ENCODE results near the gene FAM241B.
A peak's percentile ranks its signal among the peaks of the same experiment; 100 is the strongest.

FAM241B gene

DNA sequence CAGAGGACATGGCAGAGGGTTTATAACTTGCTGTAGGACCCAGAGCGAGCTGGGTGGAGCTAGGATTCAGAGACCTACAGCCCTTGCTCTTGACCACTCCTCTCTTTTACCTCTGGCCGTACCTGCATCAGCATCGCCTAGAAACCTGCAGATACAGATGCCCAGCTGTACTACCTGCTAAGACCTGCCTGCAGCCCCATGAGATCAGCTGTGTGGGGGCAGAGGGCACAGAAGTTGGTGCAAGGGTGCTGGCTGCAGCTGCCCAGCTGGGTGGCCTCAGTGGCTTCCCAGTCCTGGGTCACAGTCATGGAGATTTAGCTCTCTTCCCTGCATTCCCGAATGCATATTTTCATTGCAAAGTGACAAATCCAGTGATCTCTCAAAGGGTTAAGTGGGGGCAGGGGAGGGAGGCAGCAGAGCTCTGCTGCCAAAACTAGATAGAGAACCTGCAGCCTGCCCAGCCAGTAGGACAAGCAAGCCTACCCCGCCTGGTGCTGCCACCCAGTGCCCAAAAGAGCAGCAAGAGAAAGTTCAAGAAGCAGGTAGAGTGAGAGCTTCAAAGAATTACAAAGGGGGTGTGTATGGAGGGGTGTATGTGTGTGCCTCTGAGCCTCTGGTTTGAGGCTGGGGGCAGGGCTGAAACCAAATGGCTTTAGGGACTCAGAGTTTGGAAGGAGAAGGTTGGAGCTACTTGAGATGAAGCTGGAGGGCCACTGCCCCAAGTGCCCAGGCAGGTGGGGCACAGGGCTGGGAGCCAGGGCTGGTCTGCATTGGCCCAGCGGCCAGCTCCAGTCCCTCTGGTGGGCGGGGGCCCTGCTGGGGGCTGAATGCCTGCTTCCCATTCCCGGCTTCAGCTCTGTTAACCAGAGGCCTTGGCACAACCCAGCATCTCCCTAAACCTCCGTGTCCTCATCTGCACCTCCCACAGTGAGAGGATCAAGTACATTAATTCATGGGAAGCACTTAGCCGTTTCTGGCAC, 6.9 kb downstream of the FAM241B start:
- TF ChIP-seq, protein P1, sequence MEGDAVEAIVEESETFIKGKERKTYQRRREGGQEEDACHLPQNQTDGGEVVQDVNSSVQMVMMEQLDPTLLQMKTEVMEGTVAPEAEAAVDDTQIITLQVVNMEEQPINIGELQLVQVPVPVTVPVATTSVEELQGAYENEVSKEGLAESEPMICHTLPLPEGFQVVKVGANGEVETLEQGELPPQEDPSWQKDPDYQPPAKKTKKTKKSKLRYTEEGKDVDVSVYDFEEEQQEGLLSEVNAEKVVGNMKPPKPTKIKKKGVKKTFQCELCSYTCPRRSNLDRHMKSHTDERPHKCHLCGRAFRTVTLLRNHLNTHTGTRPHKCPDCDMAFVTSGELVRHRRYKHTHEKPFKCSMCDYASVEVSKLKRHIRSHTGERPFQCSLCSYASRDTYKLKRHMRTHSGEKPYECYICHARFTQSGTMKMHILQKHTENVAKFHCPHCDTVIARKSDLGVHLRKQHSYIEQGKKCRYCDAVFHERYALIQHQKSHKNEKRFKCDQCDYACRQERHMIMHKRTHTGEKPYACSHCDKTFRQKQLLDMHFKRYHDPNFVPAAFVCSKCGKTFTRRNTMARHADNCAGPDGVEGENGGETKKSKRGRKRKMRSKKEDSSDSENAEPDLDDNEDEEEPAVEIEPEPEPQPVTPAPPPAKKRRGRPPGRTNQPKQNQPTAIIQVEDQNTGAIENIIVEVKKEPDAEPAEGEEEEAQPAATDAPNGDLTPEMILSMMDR (IDR thresholded peaks at IDR 0.05; ENCODE audit: low read length, missing control alignments) = peak; percentile 30
- H3K4me3 ChIP-seq (replicated peaks; ENCODE audit: low read depth, low read length) = no peak overlapping the region
- DNase-seq (ENCODE audit: low read depth) = peak; percentile 10

DNA sequence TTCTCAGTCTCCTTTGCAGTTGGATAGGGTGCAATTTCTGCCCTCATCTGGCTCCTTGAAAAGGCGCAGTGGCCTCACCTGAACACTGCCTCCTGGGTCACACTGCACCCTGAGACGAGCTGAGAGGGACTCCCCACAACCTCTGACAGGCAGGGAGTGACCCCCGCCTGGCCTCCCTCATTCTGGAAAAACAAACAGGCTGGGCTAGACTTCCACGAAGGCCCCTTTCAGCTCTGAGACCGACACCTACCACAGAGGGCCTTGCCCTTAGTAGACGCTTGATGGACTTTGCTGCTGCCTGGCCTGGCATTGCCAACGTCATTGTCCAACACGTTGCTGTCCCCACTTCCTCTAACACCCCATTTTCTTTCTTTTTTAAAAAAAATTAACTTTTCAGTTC, 8.6 kb downstream of the FAM241B start:
- no peak overlapping the region for H3K4me3 ChIP-seq (replicated peaks; ENCODE audit: low read depth, low read length)
- DNase-seq (ENCODE audit: low read depth) = no peak
- TF ChIP-seq, protein P1 (IDR thresholded peaks at IDR 0.05; ENCODE audit: low read length, missing control alignments) = no peak

DNA sequence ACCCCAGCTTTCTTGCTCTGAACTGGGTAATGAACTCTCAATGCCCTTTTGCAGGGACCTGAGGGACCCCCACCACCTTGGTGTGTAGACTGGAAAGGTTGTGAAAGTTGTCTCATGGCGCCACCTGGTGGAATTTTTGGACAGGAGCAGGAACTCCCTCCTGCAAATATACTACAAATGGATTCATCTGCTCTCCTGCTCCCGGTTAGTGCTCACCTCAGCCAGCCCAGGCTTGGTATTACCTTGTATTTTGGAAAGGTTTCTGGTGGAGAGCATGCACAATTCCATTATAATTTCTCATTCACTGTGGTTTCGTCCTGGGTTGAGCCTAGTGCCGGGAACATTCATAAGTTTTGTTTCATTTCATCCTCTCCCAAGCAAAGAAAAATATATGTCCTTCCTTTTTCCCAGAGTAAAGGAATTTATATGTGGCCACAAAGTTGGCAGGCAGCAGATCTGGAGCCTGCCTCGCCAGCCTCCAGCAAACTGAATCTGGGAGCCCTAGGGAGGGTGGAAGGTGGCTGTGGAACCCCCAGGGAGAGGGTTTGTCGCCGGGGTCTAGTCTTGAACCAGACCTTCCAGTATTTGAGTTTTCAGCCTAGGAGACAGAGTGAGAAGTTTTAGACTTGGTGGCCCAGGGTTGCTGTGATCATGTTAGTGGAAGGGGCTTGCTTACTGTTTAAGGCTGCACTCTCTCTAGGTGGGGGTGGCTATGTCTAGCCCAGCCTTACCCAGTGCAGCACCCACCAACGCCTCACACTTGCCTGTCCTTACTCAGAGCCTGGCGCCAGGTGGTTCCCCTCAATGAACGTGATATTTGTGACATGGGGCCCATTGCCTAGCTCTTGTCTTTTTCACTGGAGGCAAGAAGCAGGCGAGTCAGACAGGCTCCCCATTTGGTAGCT, 9.5 kb downstream of the FAM241B start:
- H3K4me3 ChIP-seq (replicated peaks; ENCODE audit: low read depth, low read length) = no peak overlapping the region
- TF ChIP-seq, protein P1 (IDR thresholded peaks at IDR 0.05; ENCODE audit: low read length, missing control alignments) = peak; percentile 86
- DNase-seq (ENCODE audit: low read depth) = peak; percentile 76

DNA sequence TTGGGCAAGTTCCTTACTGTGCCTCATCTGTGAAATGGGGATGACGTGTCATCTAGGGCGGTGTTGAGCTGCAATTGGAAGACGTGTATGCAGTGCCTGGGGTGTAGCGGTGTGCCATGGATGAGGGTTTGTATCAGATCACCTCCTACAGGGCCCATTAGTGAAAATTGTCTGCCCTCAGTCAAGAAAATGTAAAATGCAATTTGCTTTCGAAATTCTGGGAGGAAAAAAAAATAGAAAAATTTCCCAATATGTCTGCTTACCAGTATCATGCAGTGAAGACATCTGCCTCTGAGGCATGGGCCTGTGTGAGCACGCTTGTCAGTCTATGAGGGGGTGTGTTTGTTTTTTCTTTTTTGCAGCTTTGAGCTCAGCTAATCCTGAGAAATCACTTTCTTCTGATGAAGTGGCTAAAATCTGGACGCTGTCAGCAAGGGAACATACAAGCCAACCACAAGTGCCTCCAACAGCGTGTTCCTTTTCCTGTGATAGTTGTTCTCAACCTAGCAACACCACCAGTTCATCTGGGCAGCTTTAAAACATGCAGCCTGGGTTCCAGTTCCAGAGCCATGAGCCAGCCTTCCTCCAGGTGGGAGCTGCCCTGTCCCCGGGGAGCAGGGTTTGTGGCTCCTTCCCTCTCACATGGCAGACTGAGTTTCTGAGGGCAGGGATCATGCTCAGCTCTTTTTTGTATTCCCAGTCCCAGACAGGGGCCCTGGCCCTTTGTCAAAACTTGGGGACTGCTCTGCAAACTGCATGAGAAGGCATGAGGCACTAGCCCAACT, 10.3 kb downstream of the FAM241B start:
- no peak overlapping the region for H3K4me3 ChIP-seq (replicated peaks; ENCODE audit: low read depth, low read length)
- TF ChIP-seq, protein P1 (IDR thresholded peaks at IDR 0.05; ENCODE audit: low read length, missing control alignments) = no peak
- DNase-seq (ENCODE audit: low read depth) = no peak

DNA sequence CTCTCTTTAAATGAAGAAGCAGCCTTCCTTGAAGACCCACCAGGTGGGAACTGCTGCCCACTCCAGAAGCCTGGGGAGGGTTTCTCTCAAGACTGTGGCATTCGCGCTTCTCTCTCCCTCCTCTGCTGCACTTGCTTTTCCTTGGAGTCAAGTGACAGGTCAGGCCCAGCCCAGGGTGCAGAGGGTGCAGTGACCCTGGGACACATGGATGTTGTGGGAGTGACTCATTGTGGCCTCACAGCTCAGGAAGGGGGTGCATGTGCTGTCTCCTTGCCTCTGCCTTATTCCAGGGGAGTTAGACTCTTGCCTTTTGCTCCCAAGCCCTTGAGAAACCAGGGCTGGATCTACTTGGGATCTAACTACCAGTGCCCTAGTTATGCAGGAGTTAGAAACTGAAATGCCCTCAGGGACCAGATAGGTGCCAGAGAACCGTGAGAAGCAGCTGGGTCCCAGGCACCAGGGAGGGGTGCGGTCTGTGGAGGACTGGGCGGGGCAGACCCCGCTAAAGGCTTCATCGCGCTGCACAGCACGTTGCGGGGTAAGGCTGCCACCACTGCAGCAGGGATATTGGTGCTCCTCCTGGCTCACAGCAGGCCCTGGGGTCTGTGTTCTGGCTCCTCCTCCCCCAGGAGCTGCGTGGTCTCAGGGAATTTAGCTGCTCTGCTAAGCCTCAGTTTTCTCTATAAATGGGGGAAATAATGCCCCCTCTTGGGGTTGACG, 11.4 kb downstream of the FAM241B start:
- DNase-seq (ENCODE audit: low read depth) = no peak
- no peak overlapping the region for H3K4me3 ChIP-seq (replicated peaks; ENCODE audit: low read depth, low read length)
- TF ChIP-seq, protein P1 (IDR thresholded peaks at IDR 0.05; ENCODE audit: low read length, missing control alignments) = no peak

DNA sequence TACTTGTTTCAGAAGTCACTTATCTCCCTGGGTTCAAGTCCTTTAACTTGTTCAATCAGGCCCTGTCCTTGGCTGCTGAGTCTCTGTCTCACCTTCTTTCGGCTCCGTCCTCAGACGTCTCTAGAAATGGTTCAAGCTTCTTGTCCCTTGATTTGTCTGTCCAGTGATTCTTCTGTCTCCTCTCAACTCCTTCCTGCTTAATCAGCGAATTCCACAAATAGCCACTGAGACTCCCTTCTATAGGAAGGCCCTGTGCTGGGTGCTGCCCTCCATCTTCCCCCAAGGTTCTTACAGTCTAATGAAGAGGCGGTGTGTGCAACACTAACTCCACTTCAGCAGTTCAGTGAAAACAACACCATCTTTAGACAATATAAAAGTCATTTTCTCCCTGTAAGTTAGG, 12.7 kb downstream of the FAM241B start:
- no peak for DNase-seq (ENCODE audit: low read depth)
- TF ChIP-seq, protein P1 (IDR thresholded peaks at IDR 0.05; ENCODE audit: low read length, missing control alignments) = no peak
- H3K4me3 ChIP-seq (replicated peaks; ENCODE audit: low read depth, low read length) = no peak overlapping the region
